Mesendoderm (in vitro differentiated cells): ENCODE measurements around the gene DLEU7.

Experiments
- DNase-seq: peaks from one replicate; pipeline ENCODE4 v3.0.0; 2013
- H2AK5ac ChIP-seq: 2 replicates; pipeline ENCODE4 v1.6.1; 2013; ENCODE audit warnings: low read length, inconsistent platforms
- H2BK120ac ChIP-seq: 2 replicates; pipeline ENCODE4 v1.6.1; 2013; ENCODE audit warnings: low read depth, mild to moderate bottlenecking, low read length, moderate library complexity, mixed read lengths
- H2BK15ac ChIP-seq: replicated peaks from 2 replicates; pipeline ENCODE4 v1.6.1; 2013; ENCODE audit warnings: low read depth, mild to moderate bottlenecking, moderate library complexity
- H2BK5ac ChIP-seq: 2 replicates; pipeline ENCODE4 v1.6.1; 2013; ENCODE audit warnings: low read length, inconsistent platforms
- H3K18ac ChIP-seq: 2 replicates; pipeline ENCODE4 v1.6.1; 2013; ENCODE audit warnings: mild to moderate bottlenecking, low read length, mixed read lengths
- H3K23ac ChIP-seq: one replicate; pipeline ENCODE4 v1.6.1; 2013; ENCODE audit warnings: low read length
- H3K27ac ChIP-seq: 2 replicates; pipeline ENCODE4 v1.5.1; 2013; ENCODE audit warnings: low read depth, mild to moderate bottlenecking, inconsistent platforms, low read length, moderate library complexity
- H3K27me3 ChIP-seq: 2 replicates; pipeline ENCODE4 v1.6.1; 2013; ENCODE audit warnings: low read length, control low read depth, mild to moderate bottlenecking, inconsistent platforms; ENCODE audit not compliant: insufficient read depth, poor library complexity
- H3K36me3 ChIP-seq: 2 replicates; pipeline ENCODE4 v1.6.1; 2013; ENCODE audit warnings: low read length, inconsistent platforms; ENCODE audit not compliant: control insufficient read depth, insufficient read depth
- H3K4ac ChIP-seq: one replicate; pipeline ENCODE4 v1.6.1; 2013; ENCODE audit warnings: low read depth, mild to moderate bottlenecking, low read length, moderate library complexity
- H3K4me1 ChIP-seq: 2 replicates; pipeline ENCODE4 v1.6.1; 2013; ENCODE audit warnings: low read depth, low read length, inconsistent platforms; ENCODE audit not compliant: control insufficient read depth
- H3K4me2 ChIP-seq: 2 replicates; pipeline ENCODE4 v1.6.1; 2013; ENCODE audit warnings: low read length
- H3K4me3 ChIP-seq: 2 replicates; pipeline ENCODE4 v1.5.1; 2013; ENCODE audit warnings: mild to moderate bottlenecking, low read length
- H3K56ac ChIP-seq: one replicate; pipeline ENCODE4 v1.6.1; 2013; ENCODE audit warnings: low read length
- H3K79me1 ChIP-seq: 2 replicates; pipeline ENCODE4 v1.6.1; 2013; ENCODE audit warnings: low read length, inconsistent platforms
- H3K79me2 ChIP-seq: 2 replicates; pipeline ENCODE4 v1.6.1; 2013; ENCODE audit warnings: mild to moderate bottlenecking, low read length; ENCODE audit not compliant: control insufficient read depth, insufficient read depth
- H3K9ac ChIP-seq: 2 replicates; pipeline ENCODE4 v1.6.1; 2013; ENCODE audit warnings: low read length, inconsistent platforms
- H4K5ac ChIP-seq: one replicate; pipeline ENCODE4 v1.6.1; 2013; ENCODE audit warnings: low read length
- H4K8ac ChIP-seq: one replicate; pipeline ENCODE4 v1.6.1; 2013; ENCODE audit warnings: low read depth, mild to moderate bottlenecking, control low read depth, low read length, moderate library complexity
- WGBS: extraction: QIAGEN DNeasy Blood & Tissue Kit; methylation state at CpG from one replicate; pipeline ENCODE4 v1.1.7; 2013; ENCODE audit warnings: low lambda C conversion rate, missing lambda C conversion rate; ENCODE audit not compliant: insufficient coverage; ENCODE audit errors: extremely low coverage; 5-methylcytosine and 5-hydroxymethylcytosine counted together

The DLEU7 gene

GRCh38 chr13:50842251-50842989, 1.1 kb downstream of the DLEU7 start:
- H2BK15ac ChIP-seq: no peak overlapping the region
- no peak for DNase-seq
- no CpG with 5 or more reads among the region's 10 CpGs for WGBS
- H3K4me2 ChIP-seq: peak overlapping the region; percentile 23
- H3K27ac ChIP-seq: no peak overlapping the region
- H3K79me1 ChIP-seq: no peaks in the 10 kb centered on the region
- H4K8ac ChIP-seq: no peak overlapping the region
- H2BK5ac ChIP-seq: no peak overlapping the region
- H3K4me3 ChIP-seq: no peak overlapping the region
- H3K23ac ChIP-seq: no peak overlapping the region
- no peak overlapping the region for H3K18ac ChIP-seq
- H2AK5ac ChIP-seq: no peak overlapping the region
- peak overlapping the region; percentile 35 for H3K56ac ChIP-seq
- H3K79me2 ChIP-seq: no peaks in the 10 kb centered on the region
- peaks cover 7% of the 10 kb centered on the region for H3K27me3 ChIP-seq
- H3K36me3 ChIP-seq: no peaks in the 10 kb centered on the region
- no peak overlapping the region for H4K5ac ChIP-seq
- no peaks in the 10 kb centered on the region for H3K4me1 ChIP-seq
- no peak overlapping the region for H3K4ac ChIP-seq
- no peak overlapping the region for H3K9ac ChIP-seq
- H2BK120ac ChIP-seq: no peak overlapping the region

DNA sequence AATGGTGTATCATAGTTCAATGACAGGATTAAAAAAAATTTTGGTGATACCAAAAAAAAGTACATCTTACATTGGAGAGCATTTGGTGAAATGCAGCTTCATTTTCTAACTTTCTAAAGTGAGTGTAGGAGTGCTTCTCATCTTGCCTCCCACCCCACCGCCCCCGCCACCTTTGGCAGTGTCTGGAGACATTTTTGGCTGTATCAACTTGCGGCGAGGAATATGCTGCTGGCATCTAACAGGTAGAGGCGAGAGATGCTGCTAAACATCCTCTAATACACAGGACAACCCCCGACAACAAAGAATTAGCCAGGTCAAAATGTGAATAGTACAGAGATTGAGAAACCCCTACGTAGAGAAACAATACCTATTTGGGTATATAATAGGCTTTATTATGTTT, 1.7 kb downstream of the DLEU7 start:
- Histone ChIP-seq H3K79me1 (no peaks in the 10 kb centered on the region), H3K4me3 (no peak overlapping the region), H2BK15ac (no peak overlapping the region), H3K23ac (no peak overlapping the region), H3K9ac (no peak overlapping the region), H3K27ac (no peak overlapping the region), H3K18ac (no peak overlapping the region), H3K4me2 (no peak overlapping the region), H3K27me3 (peaks cover 7% of the 10 kb centered on the region), H4K5ac (no peak overlapping the region), H2BK120ac (no peak overlapping the region), H3K36me3 (no peaks in the 10 kb centered on the region), H3K4me1 (no peaks in the 10 kb centered on the region), H2AK5ac (no peak overlapping the region), H2BK5ac (no peak overlapping the region), H3K56ac (no peak overlapping the region), H4K8ac (no peak overlapping the region), H3K79me2 (no peaks in the 10 kb centered on the region), H3K4ac (no peak overlapping the region)
- no CpG with 5 or more reads among the region's 7 CpGs for WGBS
- DNase-seq: no peak

- no peak for DNase-seq
- no peaks in the 10 kb centered on the region for H3K36me3 ChIP-seq
- H3K27ac ChIP-seq: no peak overlapping the region
- no peak overlapping the region for H2AK5ac ChIP-seq
- H3K4me1 ChIP-seq: no peaks in the 10 kb centered on the region
- H3K4me2 ChIP-seq: no peak overlapping the region
- no peak overlapping the region for H2BK120ac ChIP-seq
- no peak overlapping the region for H3K4ac ChIP-seq
- H3K9ac ChIP-seq: no peak overlapping the region
- no peak overlapping the region for H3K18ac ChIP-seq
- no peak overlapping the region for H4K8ac ChIP-seq
- H3K79me1 ChIP-seq: no peaks in the 10 kb centered on the region
- no peak overlapping the region for H2BK5ac ChIP-seq
- no peak overlapping the region for H2BK15ac ChIP-seq
- no peak overlapping the region for H3K4me3 ChIP-seq
- no peak overlapping the region for H3K56ac ChIP-seq
- H3K23ac ChIP-seq: no peak overlapping the region
- H3K79me2 ChIP-seq: no peaks in the 10 kb centered on the region
- no CpG with 5 or more reads among the region's 3 CpGs for WGBS
- H3K27me3 ChIP-seq: peaks cover 7% of the 10 kb centered on the region
- H4K5ac ChIP-seq: no peak overlapping the region
Observed at GRCh38 chr13:50840284-50840683, 3.2 kb downstream of the DLEU7 start.

GRCh38 chr13:50839828-50840227, 3.7 kb downstream of the DLEU7 start:
- Histone ChIP-seq H3K9ac (no peak overlapping the region), H3K18ac (no peak overlapping the region), H2BK15ac (no peak overlapping the region), H3K79me2 (no peaks in the 10 kb centered on the region), H3K4me2 (no peak overlapping the region), H2BK5ac (no peak overlapping the region), H3K4me3 (no peak overlapping the region), H3K23ac (no peak overlapping the region), H3K79me1 (no peaks in the 10 kb centered on the region), H2BK120ac (no peak overlapping the region), H3K56ac (no peak overlapping the region), H3K36me3 (no peaks in the 10 kb centered on the region), H4K8ac (no peak overlapping the region), H3K4me1 (no peaks in the 10 kb centered on the region), H3K4ac (no peak overlapping the region), H2AK5ac (no peak overlapping the region), H3K27ac (no peak overlapping the region), H4K5ac (no peak overlapping the region), H3K27me3 (peaks cover 7% of the 10 kb centered on the region)
- WGBS: no CpG with 5 or more reads among the region's 4 CpGs
- DNase-seq: no peak

DNA sequence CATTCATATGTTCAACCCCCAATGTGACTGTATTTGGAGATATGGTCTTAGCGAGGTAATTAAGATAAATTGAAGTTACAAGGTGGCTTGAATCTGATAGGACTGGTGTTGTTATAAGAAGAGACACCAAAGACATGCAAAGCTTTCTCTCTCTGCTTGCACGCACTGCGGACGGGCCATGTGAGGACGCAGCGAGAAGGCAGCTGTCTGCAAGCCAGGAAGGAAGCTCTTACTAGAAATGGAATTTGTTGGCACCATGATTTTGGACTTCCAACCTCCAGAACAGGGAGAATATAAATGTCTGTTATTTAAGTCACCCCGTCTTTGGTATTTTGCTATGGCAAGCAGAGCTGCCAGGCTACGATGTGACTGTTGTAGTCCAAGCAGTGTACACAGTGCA, 4.8 kb downstream of the DLEU7 start:
- H3K27me3 ChIP-seq: peaks cover 5% of the 10 kb centered on the region
- WGBS: no CpG with 5 or more reads among the region's 8 CpGs

GRCh38 chr13:50838031-50838430, 5.5 kb downstream of the DLEU7 start:
- Histone ChIP-seq H3K79me2 (no peaks in the 10 kb centered on the region), H2AK5ac (no peak overlapping the region), H3K36me3 (no peaks in the 10 kb centered on the region), H3K4me1 (no peaks in the 10 kb centered on the region), H3K23ac (no peak overlapping the region), H3K4me2 (no peak overlapping the region), H3K4ac (no peak overlapping the region), H3K56ac (no peak overlapping the region), H4K8ac (no peak overlapping the region), H2BK120ac (no peak overlapping the region), H3K27me3 (peaks cover 5% of the 10 kb centered on the region), H3K79me1 (no peaks in the 10 kb centered on the region), H2BK15ac (no peak overlapping the region), H3K27ac (no peak overlapping the region), H3K4me3 (no peak overlapping the region), H2BK5ac (no peak overlapping the region), H3K18ac (no peak overlapping the region), H4K5ac (no peak overlapping the region), H3K9ac (no peak overlapping the region)
- DNase-seq: no peak
- WGBS: no CpG with 5 or more reads among the region's 5 CpGs

More for the DNA sequence above, 4.8 kb downstream of the DLEU7 start:
- H3K4ac ChIP-seq: no peak overlapping the region
- no peak overlapping the region for H2BK5ac ChIP-seq
- no peak overlapping the region for H3K4me2 ChIP-seq
- H4K5ac ChIP-seq: no peak overlapping the region
- no peaks in the 10 kb centered on the region for H3K79me2 ChIP-seq
- H2BK120ac ChIP-seq: no peak overlapping the region
- no peak overlapping the region for H3K56ac ChIP-seq
- no peak overlapping the region for H4K8ac ChIP-seq
- no peaks in the 10 kb centered on the region for H3K79me1 ChIP-seq
- H3K4me1 ChIP-seq: no peaks in the 10 kb centered on the region
- no peaks in the 10 kb centered on the region for H3K36me3 ChIP-seq
- H3K23ac ChIP-seq: no peak overlapping the region
- H3K9ac ChIP-seq: no peak overlapping the region
- no peak overlapping the region for H3K4me3 ChIP-seq
- H2AK5ac ChIP-seq: no peak overlapping the region
- H2BK15ac ChIP-seq: no peak overlapping the region
- H3K27ac ChIP-seq: no peak overlapping the region
- no peak for DNase-seq
- H3K18ac ChIP-seq: no peak overlapping the region
